Measurements from ENCODE around the gene CA10. TPM values are rescaled to one million over a fixed set of nuclear protein-coding genes. Genes with fewer than 3 reads are reported as not detected.

Gene CA10
- total and polyA plus RNA-seq, 2 of the 4 experiments (the other 2 are of a cell fraction) = not detected

DNA sequence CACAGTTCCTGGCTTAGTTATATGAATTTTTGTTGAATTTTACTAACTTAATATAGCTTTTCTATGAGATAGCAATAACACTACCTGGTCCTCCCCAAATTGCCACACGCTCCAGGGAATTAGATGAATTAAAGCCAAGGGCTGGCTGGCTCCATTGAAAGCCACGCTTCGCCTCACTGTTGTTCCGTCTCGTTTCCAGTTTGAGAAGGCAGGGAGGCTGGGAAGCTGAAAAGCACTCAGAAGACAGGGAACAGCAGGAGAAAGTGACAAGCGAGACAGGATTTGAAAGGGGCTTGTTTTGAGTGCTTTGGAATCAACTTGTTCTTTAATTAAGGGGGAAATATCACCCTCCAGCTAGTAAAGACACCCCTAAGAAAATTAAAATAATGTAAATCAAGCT, 425.3 kb downstream of the CA10 start:
- in situ Hi-C loops (cut with MboI; ENCODE audit: low sequenced_read_pairs) = no loop called here
- ChIA-PET CTCF (interaction anchor here (1.1 kb wide), 1 partner anchor 17 kb away, joined by 3 read pairs; no protein-coding TSS in a partner anchor), POLR2A (ENCODE audit: unreplicated experiment) (no interaction called here)
- H3K79me1 ChIP-seq (ENCODE audit: low read depth in 1 of 2, low read length in 2 of 2) = no peaks in the 10 kb centered on the region
- H3K4me1 ChIP-seq (ENCODE audit: control insufficient read depth, insufficient read depth, low read length) = no peaks in the 10 kb centered on the region
- BruUV-seq (replicated peaks) = no TSS peak
- H4K8ac ChIP-seq (ENCODE audit: low read depth in 2 of 2, low read length in 2 of 2) = no peak overlapping the region
- no peak overlapping the region for H3K4me2 ChIP-seq (ENCODE audit: low read depth, low read length)
- no peak overlapping the region for H2BK5ac ChIP-seq (ENCODE audit: low read depth, low read length, poor library complexity, severe bottlenecking)
- H3K27me3 ChIP-seq (ENCODE audit: control insufficient read depth, insufficient read depth, low read length) = no peaks in the 10 kb centered on the region
- H3K9me3 ChIP-seq (ENCODE audit: control insufficient read depth, insufficient read depth, low read length) = peaks cover 13% of the 10 kb centered on the region
- no CpG with 5 or more reads among the region's 6 CpGs for WGBS, 2 experiments (ENCODE audit: extremely low coverage in 2 of 2, insufficient read length in 1 of 2)
- H3K4me3 ChIP-seq (ENCODE audit: insufficient read depth, low read depth, low read length) = no peak overlapping the region
- no peaks in the 10 kb centered on the region for H3K36me3 ChIP-seq (ENCODE audit: control insufficient read depth, insufficient read depth, low read length)
- no peak overlapping the region for H3K23ac ChIP-seq (ENCODE audit: low read depth, low read length)
- no peak overlapping the region for H3K14ac ChIP-seq (replicated peaks; ENCODE audit: low read depth, low read length)
- H3K27ac ChIP-seq (ENCODE audit: insufficient read depth, low read length) = no peak overlapping the region
- H2AK5ac ChIP-seq (ENCODE audit: low read depth, low read length) = no peak overlapping the region
- no peak overlapping the region for H3K9ac ChIP-seq (ENCODE audit: low read depth, low read length)
- ATAC-seq (ENCODE audit: low read depth) (no peak), DNase-seq (no peak)
- H3K9me1 ChIP-seq (ENCODE audit: insufficient read depth, low read length) = no peaks in the 10 kb centered on the region
- intact Hi-C loops (cut with micrococcal nuclease) = no loop called here
- H3K56ac ChIP-seq (ENCODE audit: extremely low read depth, insufficient read depth, low read length) = no peak overlapping the region
- no peak overlapping the region for H3K18ac ChIP-seq (ENCODE audit: low read depth, low read length)
- H2AFZ ChIP-seq (replicated peaks; ENCODE audit: low read length, poor library complexity) = no peak overlapping the region
- no peak overlapping the region for H2AK9ac ChIP-seq (replicated peaks; ENCODE audit: low read depth, low read length, poor library complexity)
- no peak overlapping the region for H2BK120ac ChIP-seq (ENCODE audit: low read depth, low read length)
- no peak overlapping the region for H3K4ac ChIP-seq (ENCODE audit: low read depth, low read length)
- no peak overlapping the region for H4K5ac ChIP-seq (ENCODE audit: low read depth, low read length)
- TF ChIP-seq MAZ (IDR thresholded peaks at IDR 0.05; ENCODE audit: borderline replicate concordance, low read depth, low read length) = no peak
- no peak for TF ChIP-seq POLR2A (IDR thresholded peaks at IDR 0.05; ENCODE audit: low read depth, low read length)
- no peak for TF ChIP-seq BHLHE40 (IDR thresholded peaks at IDR 0.05; ENCODE audit: low read depth, low read length)
- no peak for TF ChIP-seq CEBPB (IDR thresholded peaks at IDR 0.05; ENCODE audit: low read depth, low read length)
- no peak for TF ChIP-seq RCOR1 (IDR thresholded peaks at IDR 0.05; ENCODE audit: insufficient replicate concordance, low read length)
- TF ChIP-seq ELK1 (IDR thresholded peaks at IDR 0.05; ENCODE audit: borderline replicate concordance, low read depth, low read length) = no peak
- no peak for TF ChIP-seq FOS (IDR thresholded peaks at IDR 0.05; ENCODE audit: low read depth, low read length)
- no peak for TF ChIP-seq SMC3 (IDR thresholded peaks at IDR 0.05; ENCODE audit: low read depth, low read length)
- no peak for TF ChIP-seq RAD21 (IDR thresholded peaks at IDR 0.05; ENCODE audit: low read length)
- no peak for TF ChIP-seq RFX5 (IDR thresholded peaks at IDR 0.05; ENCODE audit: low read depth, low read length)
- no peak for TF ChIP-seq USF2 (IDR thresholded peaks at IDR 0.05; ENCODE audit: low read depth, low read length)
- no peak for TF ChIP-seq CTCF (conservative IDR thresholded peaks at IDR 0.05; ENCODE audit: low read depth, low read length)
- TF ChIP-seq NFE2L2 (IDR thresholded peaks at IDR 0.05; ENCODE audit: low read depth, low read length) = no peak
- no peak for TF ChIP-seq CHD1 (IDR thresholded peaks at IDR 0.05; ENCODE audit: low read depth, low read length)
- TF ChIP-seq MXI1 (IDR thresholded peaks at IDR 0.05; ENCODE audit: borderline replicate concordance, low read depth, low read length) = no peak
- no peak for TF ChIP-seq MAFK (IDR thresholded peaks at IDR 0.05; ENCODE audit: low read depth, low read length)
- no peak overlapping the region for H2BK15ac ChIP-seq (ENCODE audit: low read depth, low read length)
- H2BK20ac ChIP-seq (ENCODE audit: low read depth, low read length) = no peak overlapping the region
- no peak overlapping the region for H4K91ac ChIP-seq (ENCODE audit: insufficient read depth, low read depth, low read length)
- dilution Hi-C loops (cut with HindIII; ENCODE audit: low sequenced_read_pairs, unreplicated experiment) = no loop called here
- no peaks in the 10 kb centered on the region for H4K20me1 ChIP-seq (ENCODE audit: insufficient read depth, low read length)
